ENCODE data around the gene FOXA3. TPM values are rescaled to one million over a fixed set of nuclear protein-coding genes. Genes with fewer than 3 reads are reported as not detected.

FOXA3 gene
- total and polyA plus RNA-seq, 2 of the 4 experiments (the other 2 are of a cell fraction) = not detected

GRCh38 chr19:45913874-45914830 is 50.0 kb downstream of the FOXA3 start, which contains the start of gene NANOS2:
Gene NANOS2, minus strand, starts transcription at chr19:45914778. Its CDS starts 85 bp downstream, at chr19:45914693.
- 51% methylated on average over 22 of the region's 44 CpGs; no CpG with 5 or more reads in 1 of the 2 experiments for WGBS, 2 experiments (ENCODE audit: extremely low coverage in 2 of 2, insufficient read length in 1 of 2)
- Histone ChIP-seq H3K56ac (ENCODE audit: extremely low read depth, insufficient read depth, low read length) (no peak within 1 kb of the TSS), H3K4me3 (ENCODE audit: insufficient read depth, low read depth, low read length) (no peak within 1 kb of the TSS), H3K9me3 (ENCODE audit: control insufficient read depth, insufficient read depth, low read length) (no peaks in the 10 kb centered on the region), H4K5ac (ENCODE audit: low read depth, low read length) (no peak within 1 kb of the TSS), H2AK5ac (ENCODE audit: low read depth, low read length) (no peak within 1 kb of the TSS), H3K9me1 (ENCODE audit: insufficient read depth, low read length) (peaks cover 3% of the 10 kb centered on the region; the same call in 1 of the 2 replicates), H3K27me3 (ENCODE audit: control insufficient read depth, insufficient read depth, low read length) (peaks cover 40% of the 10 kb centered on the region), H3K18ac (ENCODE audit: low read depth, low read length) (no peak within 1 kb of the TSS), H2BK15ac (ENCODE audit: low read depth, low read length) (no peak within 1 kb of the TSS), H3K79me1 (ENCODE audit: low read depth in 1 of 2, low read length in 2 of 2) (no peaks in the 10 kb centered on the region), H3K4me1 (ENCODE audit: control insufficient read depth, insufficient read depth, low read length) (no peaks in the 10 kb centered on the region), H2AK9ac (replicated peaks; ENCODE audit: low read depth, low read length, poor library complexity) (peak within 1 kb of the TSS; percentile 55), H3K14ac (replicated peaks; ENCODE audit: low read depth, low read length) (no peak within 1 kb of the TSS), H2AFZ (replicated peaks; ENCODE audit: low read length, poor library complexity) (peak within 1 kb of the TSS; percentile 8), H3K4ac (ENCODE audit: low read depth, low read length) (no peak within 1 kb of the TSS), H2BK120ac (ENCODE audit: low read depth, low read length) (no peak within 1 kb of the TSS), H4K20me1 (ENCODE audit: insufficient read depth, low read length) (no peaks in the 10 kb centered on the region), H4K91ac (ENCODE audit: insufficient read depth, low read depth, low read length) (no peak within 1 kb of the TSS), H3K4me2 (ENCODE audit: low read depth, low read length) (no peak within 1 kb of the TSS), H3K27ac (ENCODE audit: insufficient read depth, low read length) (no peak within 1 kb of the TSS), H4K8ac (ENCODE audit: low read depth in 2 of 2, low read length in 2 of 2) (no peak within 1 kb of the TSS), H2BK5ac (ENCODE audit: low read depth, low read length, poor library complexity, severe bottlenecking) (no peak within 1 kb of the TSS), H3K36me3 (ENCODE audit: control insufficient read depth, insufficient read depth, low read length) (no peaks in the 10 kb centered on the region), H3K9ac (ENCODE audit: low read depth, low read length) (no peak within 1 kb of the TSS), H2BK20ac (ENCODE audit: low read depth, low read length) (no peak within 1 kb of the TSS), H3K23ac (ENCODE audit: low read depth, low read length) (no peak within 1 kb of the TSS)
- no peak for DNase-seq
- intact Hi-C loops (cut with micrococcal nuclease) (no loop called here), dilution Hi-C loops (cut with HindIII; ENCODE audit: low sequenced_read_pairs, unreplicated experiment) (no loop called here), in situ Hi-C loops (cut with MboI; ENCODE audit: low sequenced_read_pairs) (no loop called here)
- BruUV-seq (replicated peaks) = no TSS peak
- CTCF ChIA-PET = no interaction called here
- POLR2A ChIA-PET (ENCODE audit: unreplicated experiment) = no interaction called here
- no peak for ATAC-seq (ENCODE audit: low read depth)
- TF ChIP-seq MAFK (IDR thresholded peaks at IDR 0.05; ENCODE audit: low read depth, low read length) (no peak), CTCF (conservative IDR thresholded peaks at IDR 0.05; ENCODE audit: low read depth, low read length) (no peak), RFX5 (IDR thresholded peaks at IDR 0.05; ENCODE audit: low read depth, low read length) (no peak), FOS (IDR thresholded peaks at IDR 0.05; ENCODE audit: low read depth, low read length) (no peak), CHD1 (IDR thresholded peaks at IDR 0.05; ENCODE audit: low read depth, low read length) (no peak), POLR2A (IDR thresholded peaks at IDR 0.05; ENCODE audit: low read depth, low read length) (no peak), SMC3 (IDR thresholded peaks at IDR 0.05; ENCODE audit: low read depth, low read length) (no peak), RCOR1 (IDR thresholded peaks at IDR 0.05; ENCODE audit: insufficient replicate concordance, low read length) (no peak), CEBPB (IDR thresholded peaks at IDR 0.05; ENCODE audit: low read depth, low read length) (no peak), MAZ (IDR thresholded peaks at IDR 0.05; ENCODE audit: borderline replicate concordance, low read depth, low read length) (no peak), ELK1 (IDR thresholded peaks at IDR 0.05; ENCODE audit: borderline replicate concordance, low read depth, low read length) (no peak), BHLHE40 (IDR thresholded peaks at IDR 0.05; ENCODE audit: low read depth, low read length) (no peak), NFE2L2 (IDR thresholded peaks at IDR 0.05; ENCODE audit: low read depth, low read length) (no peak), MXI1 (IDR thresholded peaks at IDR 0.05; ENCODE audit: borderline replicate concordance, low read depth, low read length) (no peak)
- TF ChIP-seq, protein P1, sequence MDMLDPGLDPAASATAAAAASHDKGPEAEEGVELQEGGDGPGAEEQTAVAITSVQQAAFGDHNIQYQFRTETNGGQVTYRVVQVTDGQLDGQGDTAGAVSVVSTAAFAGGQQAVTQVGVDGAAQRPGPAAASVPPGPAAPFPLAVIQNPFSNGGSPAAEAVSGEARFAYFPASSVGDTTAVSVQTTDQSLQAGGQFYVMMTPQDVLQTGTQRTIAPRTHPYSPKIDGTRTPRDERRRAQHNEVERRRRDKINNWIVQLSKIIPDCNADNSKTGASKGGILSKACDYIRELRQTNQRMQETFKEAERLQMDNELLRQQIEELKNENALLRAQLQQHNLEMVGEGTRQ (IDR thresholded peaks at IDR 0.05; ENCODE audit: low read depth, low read length) = no peak

Data from IMR-90 (cell line).